CD4-positive, alpha-beta T cell treated with Interleukin-12 subunit alpha and Interleukin-12 subunit beta, for 1 hour (primary cell): ENCODE data around the gene CCR5AS.
"Not testable (repeated sequence)": the region's sequence is repeated elsewhere in the genome, so short reads cannot be mapped to it uniquely, and the experiment has no call there.

Experiments
- DNase-seq: peaks from one replicate; pipeline ENCODE4 v3.0.0-alpha.2; 2020

The CCR5AS gene

GRCh38 chr3:46401579-46401978 lies 5.3 kb downstream of the CCR5AS start:
- DNase-seq, result no peak

DNA sequence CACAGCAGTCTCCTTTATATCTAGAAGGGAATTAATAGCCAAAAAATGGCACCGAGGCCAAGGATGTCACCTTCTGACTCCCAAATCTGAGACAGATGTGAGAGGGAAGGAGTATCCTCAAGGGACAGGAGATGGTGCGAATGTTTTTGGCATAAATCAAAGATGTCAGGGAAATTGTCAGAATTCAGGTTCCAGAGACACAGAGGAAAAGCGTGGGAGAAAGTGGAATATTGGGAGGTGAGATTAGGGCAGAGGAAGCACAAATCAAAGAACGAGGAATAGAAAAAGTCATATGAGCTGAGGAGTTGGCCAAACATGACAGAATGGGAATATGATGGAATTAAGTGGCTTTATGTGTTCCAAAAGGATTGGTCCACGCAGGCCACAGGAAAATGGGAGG lies 6.0 kb downstream of the CCR5AS start:
- no peak for DNase-seq

DNA sequence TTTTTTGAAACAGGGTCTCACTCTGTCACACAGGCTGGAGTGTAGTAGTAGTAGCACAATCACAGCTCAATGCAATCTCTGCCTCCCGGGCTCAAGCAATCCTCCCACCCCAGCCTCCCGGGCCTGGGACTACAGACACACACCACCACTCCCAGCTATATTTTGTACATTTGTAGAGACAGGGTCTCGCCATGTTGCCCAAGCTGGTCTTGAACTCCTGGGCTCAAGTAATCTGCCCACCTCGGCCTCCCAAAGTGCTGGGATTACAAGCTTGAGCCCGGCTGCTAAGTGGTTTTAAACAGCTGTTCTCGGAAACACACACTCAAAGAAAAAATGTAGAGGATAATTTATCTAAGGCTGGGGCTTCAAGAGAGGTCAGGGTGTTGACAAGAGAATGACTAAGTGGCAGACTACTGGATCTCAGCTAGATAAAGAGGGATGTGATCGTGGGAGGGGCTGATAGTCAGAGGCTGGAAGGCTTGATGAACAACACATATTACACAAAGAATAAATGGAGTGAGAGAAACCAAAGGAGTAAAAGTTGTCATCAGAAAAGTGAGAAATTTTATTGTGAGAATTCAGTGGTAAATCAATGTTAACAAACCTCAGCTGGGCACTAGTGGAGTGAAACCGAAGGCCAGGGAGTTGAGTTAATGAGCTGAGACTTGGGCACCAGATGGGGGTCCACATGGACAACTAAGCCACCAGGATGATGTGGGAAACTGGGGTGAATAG lies 6.7 kb downstream of the CCR5AS start:
- DNase-seq, result no peak

- no peak for DNase-seq
Measured at GRCh38 chr3:46399557-46399956, 7.3 kb downstream of the CCR5AS start.

- no peak for DNase-seq
Measured at GRCh38 chr3:46399098-46399497, 7.8 kb downstream of the CCR5AS start.

- DNase-seq, result no peak
Measured at GRCh38 chr3:46398186-46398955, 8.5 kb downstream of the CCR5AS start.

DNA sequence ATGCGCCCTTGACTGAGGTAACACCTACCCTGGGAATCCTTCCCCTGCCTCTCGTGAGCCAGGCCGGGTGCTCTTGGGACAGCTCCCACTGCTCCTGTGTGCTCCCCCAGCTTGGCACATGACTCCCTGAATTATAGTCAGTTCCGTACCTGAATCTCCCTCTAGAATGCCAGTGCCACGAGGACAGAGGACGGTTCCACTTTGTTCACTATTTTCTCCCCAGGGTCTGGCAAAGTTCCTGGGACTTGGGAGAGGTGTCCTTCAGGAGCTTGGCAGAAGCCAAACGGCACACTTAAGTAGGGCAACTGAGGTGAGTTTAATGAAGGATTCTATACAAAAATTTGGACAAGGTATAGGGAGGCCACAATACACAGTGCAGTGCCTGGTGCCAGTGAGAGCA lies 9.8 kb downstream of the CCR5AS start:
- no peak for DNase-seq

DNA sequence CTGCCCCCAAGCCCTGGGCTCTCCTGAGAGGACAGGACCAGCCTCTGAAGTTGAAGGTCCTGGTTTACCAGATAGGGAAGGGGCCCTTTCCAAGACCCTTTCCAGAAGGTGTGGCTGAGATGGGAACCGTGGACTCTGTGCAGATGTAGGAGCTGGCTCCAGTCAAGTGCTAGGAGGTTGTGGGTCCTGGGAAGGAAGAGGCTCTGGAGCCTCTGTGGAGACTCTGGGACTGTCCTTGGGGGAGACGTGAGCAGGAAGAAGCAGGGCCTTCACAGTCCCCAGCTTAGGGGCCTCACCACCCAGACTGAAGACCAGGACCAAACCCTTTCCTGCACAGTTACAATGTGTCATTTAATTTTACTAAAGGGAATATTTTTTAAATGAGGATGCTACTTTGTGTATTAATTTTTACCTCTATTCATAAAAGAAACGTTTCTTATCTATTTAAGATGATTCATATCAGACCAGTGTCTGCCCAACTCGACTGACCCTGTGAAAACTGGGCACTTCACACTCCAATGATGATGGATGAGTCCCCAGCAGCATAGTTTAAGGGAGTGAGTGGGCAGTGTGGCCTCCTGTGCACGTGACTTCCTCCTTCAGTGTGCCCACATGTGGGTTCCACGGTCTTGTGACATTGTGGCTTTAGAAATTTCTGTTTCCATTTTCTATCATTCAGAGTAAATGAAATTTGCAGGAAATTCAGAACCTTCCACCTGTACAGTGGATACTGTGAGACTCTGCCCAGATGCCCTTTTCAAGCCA lies 10.9 kb downstream of the CCR5AS start:
- no peak for DNase-seq

DNA sequence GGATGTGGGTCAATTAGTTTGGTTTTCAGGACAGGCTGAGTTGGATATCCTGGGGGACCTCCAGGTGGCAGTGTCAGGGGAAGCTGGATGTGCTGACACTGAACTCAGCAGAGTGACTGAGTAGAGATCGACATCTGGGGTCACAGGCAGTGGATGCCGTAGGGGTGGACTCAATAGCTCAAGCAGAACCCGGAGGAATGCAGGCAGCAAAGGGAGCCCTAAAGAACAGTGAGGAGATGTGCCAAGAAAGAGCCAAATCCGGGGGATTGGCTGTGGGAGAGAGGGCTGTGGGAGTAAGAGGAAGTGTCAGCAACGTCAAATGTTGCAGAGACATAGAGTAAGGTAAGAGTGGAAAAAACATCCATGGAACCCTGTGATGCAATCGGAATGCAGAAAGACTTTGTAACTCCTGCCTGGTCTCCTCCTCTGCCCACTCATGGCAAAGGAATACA lies 11.6 kb downstream of the CCR5AS start:
- no peak for DNase-seq

GRCh38 chr3:46393554-46394434 lies 13.1 kb downstream of the CCR5AS start:
- no peak for DNase-seq

GRCh38 chr3:46393011-46393410 lies 13.9 kb downstream of the CCR5AS start:
- DNase-seq, result no peak

DNA sequence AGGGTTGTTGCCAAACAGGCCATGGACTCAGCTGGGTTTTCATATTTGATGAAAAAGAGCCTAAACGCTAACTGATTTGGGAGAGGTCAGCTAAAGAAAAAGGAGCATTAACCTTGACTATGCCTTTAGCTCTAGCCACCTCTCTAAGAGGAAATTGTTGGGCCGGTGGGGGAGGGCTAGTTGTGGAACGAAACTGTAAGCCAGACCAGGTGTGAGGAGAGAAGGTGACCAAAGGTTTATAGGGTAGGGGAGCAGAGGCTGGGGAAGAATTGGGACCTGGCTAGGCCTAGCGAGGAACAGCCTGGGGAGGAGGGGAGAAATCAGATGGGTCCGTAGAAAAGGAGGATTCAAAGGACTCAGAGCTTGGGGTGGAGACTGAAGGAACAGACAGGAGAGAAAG lies 15.3 kb downstream of the CCR5AS start:
- not testable (repeated sequence) for DNase-seq

DNA sequence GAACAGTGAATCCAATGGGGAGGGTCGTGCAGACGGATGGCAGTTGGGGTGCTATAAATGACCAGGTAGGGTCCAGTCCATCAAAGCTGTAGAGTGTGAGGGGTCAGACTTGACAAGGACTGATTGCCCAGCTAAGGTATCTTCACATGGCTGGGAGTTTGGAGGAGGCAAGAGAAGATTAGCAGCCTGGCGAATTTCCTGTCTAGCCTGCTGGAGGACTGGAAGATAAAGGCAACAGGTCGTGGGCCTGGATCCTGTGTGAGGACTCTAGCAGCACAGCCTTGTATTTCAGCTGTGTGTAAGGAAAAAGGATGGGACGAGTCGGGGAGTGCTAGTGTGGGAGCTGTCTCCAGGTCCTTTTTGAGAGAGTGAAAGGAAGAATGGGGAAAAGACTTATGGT lies 17.6 kb downstream of the CCR5AS start:
- no peak for DNase-seq

- not testable (repeated sequence) for DNase-seq
Measured at GRCh38 chr3:46388847-46389246, 18.0 kb downstream of the CCR5AS start.

- no peak for DNase-seq
Measured at GRCh38 chr3:46386205-46386604, 20.7 kb downstream of the CCR5AS start.

GRCh38 chr3:46383951-46384330 lies 22.9 kb downstream of the CCR5AS start:
- no peak for DNase-seq

- DNase-seq, result no peak
Measured at GRCh38 chr3:46383211-46383950, 23.5 kb downstream of the CCR5AS start.

DNA sequence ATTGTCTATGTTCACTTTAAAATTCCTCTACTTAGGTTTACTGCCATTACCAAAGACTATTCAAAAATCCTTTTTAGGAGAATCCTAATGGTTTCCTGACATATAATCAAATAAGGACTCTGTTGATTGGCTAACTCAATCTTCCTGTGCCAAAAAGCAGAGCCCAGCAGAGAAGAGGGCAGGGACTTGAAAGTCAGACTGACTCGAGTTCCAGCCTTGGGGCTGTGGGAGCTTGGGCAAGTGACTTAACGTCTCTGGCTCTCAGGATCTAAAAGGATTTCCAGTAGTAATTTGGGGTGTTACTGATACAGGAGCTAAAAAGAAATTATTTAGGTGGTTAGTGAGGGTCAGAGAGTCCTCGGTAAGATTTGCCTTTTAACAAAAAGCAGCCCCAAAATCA lies 25.2 kb downstream of the CCR5AS start:
- DNase-seq, result no peak

- DNase-seq, result no peak
Measured at GRCh38 chr3:46380471-46381221, 26.2 kb downstream of the CCR5AS start.

DNA sequence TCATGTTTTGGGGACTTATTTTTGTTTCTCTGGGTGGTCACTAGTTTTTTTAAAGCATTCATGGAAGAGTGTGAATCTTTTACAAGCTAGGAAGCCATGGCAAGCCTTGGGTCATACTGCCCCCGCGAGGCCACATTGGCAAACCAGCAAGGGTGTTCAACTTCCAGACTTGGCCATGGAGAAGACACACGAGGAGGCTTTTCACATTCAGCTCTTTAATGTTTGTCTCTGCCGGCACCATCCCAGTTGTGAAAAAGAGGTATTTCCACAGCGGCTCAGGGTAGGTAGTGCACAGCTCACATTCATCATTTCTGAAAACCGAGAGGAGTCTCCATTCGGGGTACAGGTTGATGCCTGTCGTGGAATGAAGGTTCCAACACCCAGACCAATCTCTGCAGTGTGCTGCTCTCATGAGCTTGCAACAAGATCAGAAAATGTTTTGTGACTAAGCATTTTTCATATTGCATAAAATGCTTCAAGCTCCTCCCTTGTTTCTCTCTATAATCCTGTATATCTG lies 28.4 kb downstream of the CCR5AS start:
- DNase-seq, result peak; percentile 66

- no peak for DNase-seq
Measured at GRCh38 chr3:46375814-46376213, 31.1 kb downstream of the CCR5AS start.
